GM23338 (cell line): Measurements from ENCODE around the gene NME5. TPM values are rescaled to one million over a fixed set of nuclear protein-coding genes. Genes with fewer than 3 reads are reported as not detected.
A peak's percentile ranks its signal among the peaks of the same experiment; 100 is the strongest.
"Not testable (repeated sequence)": the region's sequence is repeated elsewhere in the genome, so short reads cannot be mapped to it uniquely, and the experiment has no call there.

Source experiments
- ATAC-seq: fragments of 200-7000 bp; cut with Tn5 transposase; 3 replicates; pipeline ENCODE4 v1.9.1; 2020
- DNase-seq: peaks from one replicate; pipeline ENCODE4 v3.0.0-alpha.2; 2015; ENCODE audit warnings: low spot score
- H2AFZ ChIP-seq: fragments of 200-600 bp; sonication (generic); 2 replicates; pipeline ENCODE4 v1.8.0; 2016; ENCODE audit warnings: antibody characterized with exemption, mild to moderate bottlenecking, moderate library complexity
- H3F3A ChIP-seq: fragments of 200-600 bp; sonication (generic); replicated peaks from 2 replicates; pipeline ENCODE4 v1.8.0; 2017; ENCODE audit warnings: antibody characterized with exemption, mixed run types, low read depth
- H3K27ac ChIP-seq: fragments of 200-600 bp; sonication (generic); 2 replicates; pipeline ENCODE4 v1.6.1; 2016; ENCODE audit warnings: low read depth
- H3K27me3 ChIP-seq: fragments of 200-600 bp; sonication (generic); 2 replicates; pipeline ENCODE4 v1.8.0; 2016; ENCODE audit warnings: mild to moderate bottlenecking, mixed run types, moderate library complexity; ENCODE audit not compliant: insufficient read depth
- H3K36me3 ChIP-seq: fragments of 200-600 bp; sonication (generic); 2 replicates; pipeline ENCODE4 v1.8.0; 2016; ENCODE audit warnings: mild to moderate bottlenecking; ENCODE audit not compliant: insufficient read depth
- H3K4me1 ChIP-seq: fragments of 200-600 bp; sonication (generic); 2 replicates; pipeline ENCODE4 v1.8.0; 2016; ENCODE audit warnings: mild to moderate bottlenecking, moderate library complexity; ENCODE audit not compliant: insufficient read depth
- H3K4me2 ChIP-seq: fragments of 200-600 bp; sonication (generic); 2 replicates; pipeline ENCODE4 v1.7.1; 2017; ENCODE audit warnings: mixed run types
- H3K4me3 ChIP-seq: fragments of 200-600 bp; sonication (generic); 2 replicates; pipeline ENCODE4 v1.6.1; 2016; ENCODE audit warnings: mixed run types
- H3K79me2 ChIP-seq: fragments of 200-600 bp; sonication (generic); replicated peaks from 2 replicates; pipeline ENCODE4 v1.8.0; 2017; ENCODE audit warnings: mild to moderate bottlenecking; ENCODE audit not compliant: insufficient read depth
- H3K9me2 ChIP-seq: fragments of 200-600 bp; sonication (generic); 2 replicates; pipeline ENCODE4 v1.8.0; 2017; ENCODE audit not compliant: insufficient read depth
- H4K20me1 ChIP-seq: fragments of 200-600 bp; sonication (generic); replicated peaks from 2 replicates; pipeline ENCODE4 v1.8.0; 2017; ENCODE audit warnings: mild to moderate bottlenecking; ENCODE audit not compliant: insufficient read depth
- H3K27ac Mint-ChIP-seq: 2 replicates; pipeline ENCODE4 v1.8.0; 2020; ENCODE audit warnings: inconsistent platforms, mild to moderate bottlenecking, moderate library complexity, mixed read lengths
- H3K27me3 Mint-ChIP-seq: 3 replicates; pipeline ENCODE4 v1.8.0; 2022; ENCODE audit warnings: low read depth, mild to moderate bottlenecking, moderate library complexity, mixed read lengths, inconsistent platforms; ENCODE audit not compliant: insufficient read depth, poor library complexity
- H3K36me3 Mint-ChIP-seq: 3 replicates; pipeline ENCODE4 v1.8.0; 2021; ENCODE audit warnings: low read depth, mild to moderate bottlenecking, inconsistent platforms, moderate library complexity, mixed read lengths
- H3K4me1 Mint-ChIP-seq: 3 replicates; pipeline ENCODE4 v1.8.0; 2020; ENCODE audit warnings: mild to moderate bottlenecking, inconsistent platforms, mixed read lengths
- H3K4me3 Mint-ChIP-seq: 3 replicates; pipeline ENCODE4 v1.8.0; 2021; ENCODE audit warnings: moderate library complexity, mild to moderate bottlenecking, inconsistent platforms, mixed read lengths
- H3K9me3 Mint-ChIP-seq: 3 replicates; pipeline ENCODE4 v1.8.0; 2020; ENCODE audit warnings: moderate library complexity, mild to moderate bottlenecking, inconsistent platforms, mixed read lengths
- CREB1 ChIP-seq: fragments of 250-450 bp; sonication (Bioruptor Pico); IDR thresholded peaks from 2 replicates; pipeline ENCODE4 v1.5.0; 2020; ENCODE audit warnings: low read depth, mild to moderate bottlenecking, moderate library complexity
- JUNB ChIP-seq: IDR thresholded peaks from one replicate; pipeline ENCODE4 v1.6.1; 2016; ENCODE audit warnings: antibody characterized with exemption; ENCODE audit not compliant: unreplicated experiment
- ZNF114 ChIP-seq: fragments of 250-450 bp; sonication (Bioruptor Pico); IDR thresholded peaks from 2 replicates; pipeline ENCODE4 v1.5.0; 2020; ENCODE audit warnings: mild to moderate bottlenecking, moderate library complexity
- ZNF331 ChIP-seq: fragments of 250-450 bp; sonication (Bioruptor Pico); IDR thresholded peaks from 2 replicates; pipeline ENCODE4 v1.5.0; 2020; ENCODE audit warnings: low read depth, mild to moderate bottlenecking, moderate library complexity
- polyA plus RNA-seq: library from polyadenylated mRNA; unstranded; fragments of >200 nt; fragmentation: Nextera tagmentation; extraction: Ambion mirVana; gene quantifications from 2 replicates; pipeline ENCODE4 v1.2.1, GENCODE V29; 2016
- total RNA-seq: library from RNA; depleted of rRNA; stranded (reverse); fragments of >200 nt; shearing (Covaris generic); gene quantifications from 2 replicates; pipeline ENCODE4 v1.2.3, GENCODE V29; 2014
- TF ChIP-seq, protein P1 (sequence below), 2 experiments: fragments of 200-600 bp in 1 of 2; sonication (generic) in 1 of 2; conservative IDR thresholded peaks; 2 replicates each; pipeline versions ENCODE4 v1.5.1 to v1.6.1; 2016 to 2017; ENCODE audit warnings: antibody characterized with exemption in 2 of 2, low read depth in 2 of 2, mild to moderate bottlenecking in 2 of 2, moderate library complexity in 1 of 2
- TF ChIP-seq, protein P2 (sequence below): IDR thresholded peaks from one replicate; pipeline ENCODE4 v1.6.1; 2018; ENCODE audit warnings: antibody characterized with exemption; ENCODE audit not compliant: unreplicated experiment
- TF ChIP-seq, protein P3 (sequence below): IDR thresholded peaks from 2 replicates; pipeline ENCODE4 v1.6.1; 2016; ENCODE audit warnings: antibody characterized with exemption

NME5 gene
- total and polyA plus RNA-seq, 2 experiments from 2014 or later, result 0.45 TPM; not detected in 1

DNA sequence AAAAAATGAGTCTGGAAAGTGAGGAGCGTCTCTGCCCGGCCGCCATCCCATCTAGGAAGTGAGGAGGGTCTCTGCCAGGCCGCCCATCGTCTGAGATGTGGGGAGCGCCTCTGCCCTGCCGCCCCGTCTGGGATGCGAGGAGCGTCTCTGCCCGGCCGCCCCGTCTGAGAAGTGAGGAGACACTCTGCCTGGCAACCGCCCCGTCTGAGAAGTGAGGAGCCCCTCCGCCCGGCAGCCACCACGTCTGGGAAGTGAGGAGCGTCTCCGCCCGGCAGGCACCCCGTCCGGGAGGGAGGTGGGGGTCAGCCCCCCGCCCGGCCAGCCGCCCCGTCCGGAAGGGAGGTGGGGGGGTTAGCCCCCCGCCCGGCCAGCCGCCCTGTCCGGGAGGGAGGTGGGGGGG lies 69.2 kb downstream of the NME5 start:
- peak overlapping the region; percentile 65; the same call in 1 of the 2 replicates for H3K27ac Mint-ChIP-seq
- not testable (repeated sequence) for H4K20me1 ChIP-seq, H3K4me2 ChIP-seq, H3K79me2 ChIP-seq, H3K9me3 Mint-ChIP-seq, H3K4me3 ChIP-seq, H3K27me3 Mint-ChIP-seq, H3K4me1 ChIP-seq, H3K4me1 Mint-ChIP-seq, H3K27me3 ChIP-seq, DNase-seq, H3K27ac ChIP-seq, ATAC-seq, H3K9me2 ChIP-seq, H3K36me3 ChIP-seq, H3F3A ChIP-seq, H3K4me3 Mint-ChIP-seq, H2AFZ ChIP-seq, H3K36me3 Mint-ChIP-seq

DNA sequence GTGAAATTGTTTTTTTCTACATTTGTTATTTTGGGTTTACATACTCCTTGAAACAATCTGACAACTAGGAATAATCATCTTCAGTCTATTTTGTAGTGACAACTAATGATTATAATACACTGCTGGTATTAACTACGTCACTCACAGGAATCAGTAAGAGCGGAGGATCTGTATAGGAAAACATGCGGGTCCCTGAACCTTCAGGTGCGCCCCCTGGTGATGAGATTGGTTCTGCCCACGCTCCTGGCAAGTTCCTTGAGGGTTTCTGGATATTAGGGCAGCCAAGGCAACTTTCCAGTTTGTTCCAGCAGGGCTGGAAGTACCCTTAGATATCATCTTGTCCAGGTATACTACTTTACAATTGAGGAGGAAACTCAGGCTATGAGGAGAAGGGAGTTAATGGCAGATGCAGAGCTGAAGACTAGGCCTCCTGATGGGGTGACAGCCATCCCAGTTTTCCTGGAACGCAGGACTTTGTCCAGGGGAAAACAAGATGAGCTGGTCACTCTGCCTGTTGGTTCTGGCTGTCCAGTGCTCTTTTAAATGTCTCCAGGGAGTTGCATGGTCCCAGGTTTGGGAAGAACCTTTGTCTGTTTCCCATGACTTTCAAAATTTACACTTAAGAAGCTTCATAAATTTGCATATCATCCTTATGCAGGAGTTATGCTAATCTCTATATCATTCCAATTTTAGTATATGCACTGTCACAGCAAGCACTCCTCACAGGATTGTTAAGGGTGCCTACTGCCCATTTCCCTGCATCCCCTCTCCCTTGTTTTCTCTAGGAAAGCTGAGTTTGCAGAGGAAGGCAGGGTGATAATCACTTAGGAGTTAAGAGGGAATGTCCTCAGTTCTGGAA lies 70.3 kb downstream of the NME5 start:
- Mint-ChIP-seq H3K27me3 (no peaks in the 10 kb centered on the region), H3K36me3 (peaks cover 3% of the 10 kb centered on the region), H3K9me3 (peaks cover 8% of the 10 kb centered on the region; the same call in 2 of the 3 replicates), H3K4me3 (no peak overlapping the region), H3K4me1 (peaks cover 6% of the 10 kb centered on the region), H3K27ac (no peak overlapping the region)
- H3K4me3 ChIP-seq, result no peak overlapping the region
- no peaks in the 10 kb centered on the region for H3K9me2 ChIP-seq
- no peaks in the 10 kb centered on the region for H3K4me1 ChIP-seq
- H4K20me1 ChIP-seq, result no peaks in the 10 kb centered on the region
- no peaks in the 10 kb centered on the region for H3K79me2 ChIP-seq
- no peaks in the 10 kb centered on the region for H3K27me3 ChIP-seq
- no peak overlapping the region for H3K4me2 ChIP-seq
- H3K27ac ChIP-seq, result no peak overlapping the region
- DNase-seq, result peak; percentile 86
- no peaks in the 10 kb centered on the region for H3F3A ChIP-seq
- H3K36me3 ChIP-seq, result no peaks in the 10 kb centered on the region
- ATAC-seq, result peak; percentile 90
- H2AFZ ChIP-seq, result no peak overlapping the region
- TF ChIP-seq ZNF331 (CRISPR knock-in tag), result no peak
- TF ChIP-seq CREB1 (CRISPR knock-in tag), result 0 out of 2 replicates have a peak, but pooled peaks have one; percentile 3
- TF ChIP-seq, protein P1, sequence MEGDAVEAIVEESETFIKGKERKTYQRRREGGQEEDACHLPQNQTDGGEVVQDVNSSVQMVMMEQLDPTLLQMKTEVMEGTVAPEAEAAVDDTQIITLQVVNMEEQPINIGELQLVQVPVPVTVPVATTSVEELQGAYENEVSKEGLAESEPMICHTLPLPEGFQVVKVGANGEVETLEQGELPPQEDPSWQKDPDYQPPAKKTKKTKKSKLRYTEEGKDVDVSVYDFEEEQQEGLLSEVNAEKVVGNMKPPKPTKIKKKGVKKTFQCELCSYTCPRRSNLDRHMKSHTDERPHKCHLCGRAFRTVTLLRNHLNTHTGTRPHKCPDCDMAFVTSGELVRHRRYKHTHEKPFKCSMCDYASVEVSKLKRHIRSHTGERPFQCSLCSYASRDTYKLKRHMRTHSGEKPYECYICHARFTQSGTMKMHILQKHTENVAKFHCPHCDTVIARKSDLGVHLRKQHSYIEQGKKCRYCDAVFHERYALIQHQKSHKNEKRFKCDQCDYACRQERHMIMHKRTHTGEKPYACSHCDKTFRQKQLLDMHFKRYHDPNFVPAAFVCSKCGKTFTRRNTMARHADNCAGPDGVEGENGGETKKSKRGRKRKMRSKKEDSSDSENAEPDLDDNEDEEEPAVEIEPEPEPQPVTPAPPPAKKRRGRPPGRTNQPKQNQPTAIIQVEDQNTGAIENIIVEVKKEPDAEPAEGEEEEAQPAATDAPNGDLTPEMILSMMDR (conservative IDR thresholded peaks at IDR 0.05; ENCODE audit: low read depth in 2 of 2), result peak; percentile 90 to 91
- TF ChIP-seq, protein P2, sequence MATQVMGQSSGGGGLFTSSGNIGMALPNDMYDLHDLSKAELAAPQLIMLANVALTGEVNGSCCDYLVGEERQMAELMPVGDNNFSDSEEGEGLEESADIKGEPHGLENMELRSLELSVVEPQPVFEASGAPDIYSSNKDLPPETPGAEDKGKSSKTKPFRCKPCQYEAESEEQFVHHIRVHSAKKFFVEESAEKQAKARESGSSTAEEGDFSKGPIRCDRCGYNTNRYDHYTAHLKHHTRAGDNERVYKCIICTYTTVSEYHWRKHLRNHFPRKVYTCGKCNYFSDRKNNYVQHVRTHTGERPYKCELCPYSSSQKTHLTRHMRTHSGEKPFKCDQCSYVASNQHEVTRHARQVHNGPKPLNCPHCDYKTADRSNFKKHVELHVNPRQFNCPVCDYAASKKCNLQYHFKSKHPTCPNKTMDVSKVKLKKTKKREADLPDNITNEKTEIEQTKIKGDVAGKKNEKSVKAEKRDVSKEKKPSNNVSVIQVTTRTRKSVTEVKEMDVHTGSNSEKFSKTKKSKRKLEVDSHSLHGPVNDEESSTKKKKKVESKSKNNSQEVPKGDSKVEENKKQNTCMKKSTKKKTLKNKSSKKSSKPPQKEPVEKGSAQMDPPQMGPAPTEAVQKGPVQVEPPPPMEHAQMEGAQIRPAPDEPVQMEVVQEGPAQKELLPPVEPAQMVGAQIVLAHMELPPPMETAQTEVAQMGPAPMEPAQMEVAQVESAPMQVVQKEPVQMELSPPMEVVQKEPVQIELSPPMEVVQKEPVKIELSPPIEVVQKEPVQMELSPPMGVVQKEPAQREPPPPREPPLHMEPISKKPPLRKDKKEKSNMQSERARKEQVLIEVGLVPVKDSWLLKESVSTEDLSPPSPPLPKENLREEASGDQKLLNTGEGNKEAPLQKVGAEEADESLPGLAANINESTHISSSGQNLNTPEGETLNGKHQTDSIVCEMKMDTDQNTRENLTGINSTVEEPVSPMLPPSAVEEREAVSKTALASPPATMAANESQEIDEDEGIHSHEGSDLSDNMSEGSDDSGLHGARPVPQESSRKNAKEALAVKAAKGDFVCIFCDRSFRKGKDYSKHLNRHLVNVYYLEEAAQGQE, result no peak
- TF ChIP-seq, protein P3, sequence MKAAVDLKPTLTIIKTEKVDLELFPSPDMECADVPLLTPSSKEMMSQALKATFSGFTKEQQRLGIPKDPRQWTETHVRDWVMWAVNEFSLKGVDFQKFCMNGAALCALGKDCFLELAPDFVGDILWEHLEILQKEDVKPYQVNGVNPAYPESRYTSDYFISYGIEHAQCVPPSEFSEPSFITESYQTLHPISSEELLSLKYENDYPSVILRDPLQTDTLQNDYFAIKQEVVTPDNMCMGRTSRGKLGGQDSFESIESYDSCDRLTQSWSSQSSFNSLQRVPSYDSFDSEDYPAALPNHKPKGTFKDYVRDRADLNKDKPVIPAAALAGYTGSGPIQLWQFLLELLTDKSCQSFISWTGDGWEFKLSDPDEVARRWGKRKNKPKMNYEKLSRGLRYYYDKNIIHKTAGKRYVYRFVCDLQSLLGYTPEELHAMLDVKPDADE, result no peak
- no peak for TF ChIP-seq ZNF114 (CRISPR knock-in tag)
- no peak for TF ChIP-seq JUNB
